SK-N-SH treated with all-trans-retinoic acid at 6 μM for 48 hours (cell line): Measurements from ENCODE around the gene FLAD1.
A peak's percentile ranks its signal among the peaks of the same experiment; 100 is the strongest.

Experiments
- ARNTL ChIP-seq: fragments of 450-650 bp; formaldehyde crosslinking; IDR thresholded peaks from 2 replicates; pipeline ENCODE4 v1.5.0; 2020; ENCODE audit warnings: low read depth, mild to moderate bottlenecking, moderate library complexity, borderline replicate concordance
- BACH2 ChIP-seq: fragments of 250-450 bp; sonication (Bioruptor Pico); IDR thresholded peaks from 2 replicates; pipeline ENCODE4 v1.9.0; 2021; ENCODE audit warnings: mild to moderate bottlenecking, borderline replicate concordance
- CREB5 ChIP-seq: fragments of 250-450 bp; sonication (Bioruptor Pico); IDR thresholded peaks from 2 replicates; pipeline ENCODE4 v1.5.1; 2020; ENCODE audit warnings: low read depth, mild to moderate bottlenecking, moderate library complexity
- GLIS3 ChIP-seq: fragments of 250-450 bp; sonication (Bioruptor Pico); IDR thresholded peaks from 2 replicates; pipeline ENCODE4 v1.5.0; 2020; ENCODE audit warnings: mild to moderate bottlenecking, moderate library complexity
- ISL1 ChIP-seq: fragments of 250-450 bp; sonication (Bioruptor Pico); IDR thresholded peaks from 2 replicates; pipeline ENCODE4 v2.1.2; 2022; ENCODE audit warnings: mild to moderate bottlenecking, moderate library complexity
- PATZ1 ChIP-seq: fragments of 250-450 bp; sonication (Bioruptor Pico); IDR thresholded peaks from 2 replicates; pipeline ENCODE4 v1.8.0; 2020; ENCODE audit warnings: mild to moderate bottlenecking, moderate library complexity, borderline replicate concordance
- PPARA ChIP-seq: fragments of 250-450 bp; sonication (Bioruptor Pico); IDR thresholded peaks from 2 replicates; pipeline ENCODE4 v1.5.0; 2020; ENCODE audit warnings: mild to moderate bottlenecking, borderline replicate concordance
- RARB ChIP-seq: fragments of 250-450 bp; sonication (Bioruptor Pico); IDR thresholded peaks from 2 replicates; pipeline ENCODE4 v1.8.0; 2021; ENCODE audit warnings: mild to moderate bottlenecking, moderate library complexity
- ZFP30 ChIP-seq: fragments of 450-650 bp; formaldehyde crosslinking; IDR thresholded peaks from 2 replicates; pipeline ENCODE4 v1.5.0; 2022; ENCODE audit warnings: mild to moderate bottlenecking, moderate library complexity
- ZNF70 ChIP-seq: fragments of 450-650 bp; formaldehyde crosslinking; IDR thresholded peaks from 2 replicates; pipeline ENCODE4 v1.5.0; 2020; ENCODE audit warnings: mild to moderate bottlenecking, moderate library complexity
- ZNF8 ChIP-seq: fragments of 450-650 bp; formaldehyde crosslinking; IDR thresholded peaks from 2 replicates; pipeline ENCODE4 v1.5.0; 2020; ENCODE audit warnings: mild to moderate bottlenecking, moderate library complexity
- TF ChIP-seq, protein P1 (sequence below): fragments of 250-450 bp; sonication (Bioruptor Pico); IDR thresholded peaks from 2 replicates; pipeline ENCODE4 v1.5.1; 2021; ENCODE audit warnings: mild to moderate bottlenecking, moderate library complexity

DNA sequence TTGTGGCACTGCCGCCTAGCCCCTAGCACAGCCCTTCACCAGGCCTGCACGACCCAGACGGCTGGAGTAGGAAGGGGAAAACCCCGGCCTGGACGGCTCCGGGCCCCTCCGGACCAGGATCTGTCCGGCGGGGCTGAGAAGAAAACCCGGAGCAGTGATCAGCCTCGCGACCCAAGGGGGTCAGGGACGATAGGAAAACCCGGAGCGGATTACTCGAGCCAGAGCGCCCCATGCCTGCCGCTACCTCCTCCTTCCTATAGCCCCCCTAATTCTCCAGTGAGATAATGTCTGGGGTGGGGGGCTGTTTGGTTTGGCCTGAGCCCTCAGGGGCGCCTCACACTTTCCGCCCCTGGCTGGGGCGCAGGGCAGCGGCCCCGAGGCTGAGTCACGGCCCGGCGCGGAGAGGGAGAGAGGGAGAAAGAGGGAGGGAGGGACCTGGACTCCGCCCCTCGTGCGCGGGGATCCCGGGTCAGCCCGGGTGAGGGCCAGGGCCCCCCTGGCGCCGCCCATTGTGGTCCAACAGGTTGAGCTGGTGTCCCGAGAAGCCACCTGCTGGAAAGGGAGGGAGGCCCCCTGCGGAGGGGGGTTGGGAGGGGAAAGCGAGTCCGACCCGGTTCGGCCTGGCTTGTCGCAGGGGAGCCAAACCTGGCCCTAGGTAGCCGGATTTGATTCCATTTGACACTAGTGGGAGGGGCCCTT lies 17.7 kb downstream of the FLAD1 start:
- TF ChIP-seq, protein P1, sequence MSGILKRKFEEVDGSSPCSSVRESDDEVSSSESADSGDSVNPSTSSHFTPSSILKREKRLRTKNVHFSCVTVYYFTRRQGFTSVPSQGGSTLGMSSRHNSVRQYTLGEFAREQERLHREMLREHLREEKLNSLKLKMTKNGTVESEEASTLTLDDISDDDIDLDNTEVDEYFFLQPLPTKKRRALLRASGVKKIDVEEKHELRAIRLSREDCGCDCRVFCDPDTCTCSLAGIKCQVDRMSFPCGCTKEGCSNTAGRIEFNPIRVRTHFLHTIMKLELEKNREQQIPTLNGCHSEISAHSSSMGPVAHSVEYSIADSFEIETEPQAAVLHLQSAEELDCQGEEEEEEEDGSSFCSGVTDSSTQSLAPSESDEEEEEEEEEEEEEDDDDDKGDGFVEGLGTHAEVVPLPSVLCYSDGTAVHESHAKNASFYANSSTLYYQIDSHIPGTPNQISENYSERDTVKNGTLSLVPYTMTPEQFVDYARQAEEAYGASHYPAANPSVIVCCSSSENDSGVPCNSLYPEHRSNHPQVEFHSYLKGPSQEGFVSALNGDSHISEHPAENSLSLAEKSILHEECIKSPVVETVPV (CRISPR knock-in tag) = no peak
- TF ChIP-seq RARB (peak; percentile 53; the same call in 1 of the 2 replicates), BACH2 (no peak), ZFP30 (CRISPR knock-in tag) (no peak), ISL1 (CRISPR knock-in tag) (no peak), PATZ1 (CRISPR knock-in tag) (peak; percentile 89), PPARA (CRISPR knock-in tag) (no peak), ZNF8 (CRISPR knock-in tag) (no peak), ZNF70 (CRISPR knock-in tag) (no peak), CREB5 (no peak), ARNTL (CRISPR knock-in tag) (no peak), GLIS3 (CRISPR knock-in tag) (peak; percentile 50; the same call in 1 of the 2 replicates)
